DND-41 (cell line): Measurements from ENCODE around the gene KIF20B.

Experiments used
- ATAC-seq: fragments of 200-7000 bp; cut with Tn5 transposase; 3 replicates; pipeline ENCODE4 v1.9.1; 2021; ENCODE audit warnings: low read depth; ENCODE audit not compliant: insufficient read depth
- DNase-seq: peaks from one replicate; pipeline ENCODE4 v3.0.0-alpha.2; 2020
- H2AFZ ChIP-seq: 2 replicates; pipeline ENCODE4 v1.6.0; 2012; ENCODE audit warnings: low read depth, low read length
- H3K27ac ChIP-seq: 2 replicates; pipeline ENCODE4 v1.5.1; 2012; ENCODE audit warnings: low read length, inconsistent platforms
- H3K27me3 ChIP-seq: fragments of 200-600 bp; sonication (generic); 2 replicates; pipeline ENCODE4 v1.6.0; 2012; ENCODE audit warnings: low read length, mild to moderate bottlenecking, inconsistent platforms; ENCODE audit not compliant: insufficient read depth, poor library complexity
- H3K36me3 ChIP-seq: 2 replicates; pipeline ENCODE4 v1.5.1; 2012; ENCODE audit warnings: low read length, inconsistent platforms; ENCODE audit not compliant: insufficient read depth
- H3K4me1 ChIP-seq: 2 replicates; pipeline ENCODE4 v1.5.1; 2012; ENCODE audit warnings: mild to moderate bottlenecking, low read length; ENCODE audit not compliant: insufficient read depth
- H3K4me2 ChIP-seq: 2 replicates; pipeline ENCODE4 v1.6.0; 2012; ENCODE audit warnings: mild to moderate bottlenecking, moderate library complexity, low read length, inconsistent platforms; ENCODE audit not compliant: insufficient read depth
- H3K4me3 ChIP-seq, 2 experiments: fragments of 200-600 bp in 1 of 2; shearing (Covaris generic) in 1 of 2; 2 replicates each; pipeline ENCODE4 v1.5.1; 2012 to 2016; ENCODE audit warnings: inconsistent platforms in 2 of 2, low read length in 2 of 2, mild to moderate bottlenecking in 2 of 2, low read depth in 1 of 2, moderate library complexity in 1 of 2
- H3K79me2 ChIP-seq: 2 replicates; pipeline ENCODE4 v1.6.0; 2012; ENCODE audit warnings: low read length, inconsistent platforms; ENCODE audit not compliant: insufficient read depth
- H3K9ac ChIP-seq: 2 replicates; pipeline ENCODE4 v1.6.0; 2012; ENCODE audit warnings: low read depth, mild to moderate bottlenecking, inconsistent platforms, low read length, moderate library complexity
- H3K9me3 ChIP-seq: 2 replicates; pipeline ENCODE4 v1.5.1; 2012; ENCODE audit warnings: low read length, moderate library complexity, mild to moderate bottlenecking, inconsistent platforms; ENCODE audit not compliant: insufficient read depth, severe bottlenecking
- H4K20me1 ChIP-seq: 2 replicates; pipeline ENCODE4 v1.6.0; 2012; ENCODE audit warnings: low read length; ENCODE audit not compliant: insufficient read depth
- EZH2 ChIP-seq: IDR thresholded peaks from 3 replicates; pipeline ENCODE4 v1.6.1; 2012; ENCODE audit warnings: borderline replicate concordance, low read depth, mild to moderate bottlenecking, moderate library complexity, low read length, inconsistent platforms; ENCODE audit not compliant: severe bottlenecking
- TF ChIP-seq, protein P1 (sequence below): IDR thresholded peaks from 2 replicates; pipeline ENCODE4 v1.5.1; 2012; ENCODE audit warnings: borderline replicate concordance, low read length, moderate library complexity, mild to moderate bottlenecking; ENCODE audit not compliant: poor library complexity, severe bottlenecking; ENCODE audit errors: extremely low read depth

KIF20B gene

DNA sequence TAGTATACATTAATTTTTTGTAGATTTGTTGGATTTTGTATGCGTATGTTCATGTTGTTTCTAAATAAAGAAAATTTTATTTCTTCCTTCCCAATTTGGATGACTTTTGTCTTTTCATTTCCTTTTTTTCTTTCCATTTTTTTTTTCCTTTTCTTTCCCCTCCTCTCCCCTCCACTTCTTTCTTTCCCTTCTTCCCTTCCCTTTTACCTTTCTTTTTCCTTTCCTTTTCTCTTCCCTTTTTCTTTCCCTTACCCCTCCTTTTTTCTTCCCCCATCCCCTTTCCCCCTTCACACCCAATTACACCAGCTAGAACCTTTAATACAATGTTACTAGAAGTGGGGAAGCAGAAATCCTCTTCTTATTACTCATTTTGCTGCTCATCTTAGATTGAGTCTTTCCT, 6.0 kb downstream of the KIF20B start:
- Histone ChIP-seq H2AFZ (no peak overlapping the region), H3K4me2 (peak overlapping the region; percentile 43; the same call in 1 of the 2 replicates), H4K20me1 (peaks cover 8% of the 10 kb centered on the region; the same call in 1 of the 2 replicates), H3K27me3 (no peaks in the 10 kb centered on the region), H3K9me3 (no peaks in the 10 kb centered on the region), H3K4me1 (peaks cover 36% of the 10 kb centered on the region), H3K27ac (no peak overlapping the region), H3K36me3 (peaks cover 27% of the 10 kb centered on the region), H3K9ac (no peak overlapping the region), H3K4me3 (no peak overlapping the region), H3K79me2 (peaks cover 96% of the 10 kb centered on the region)
- DNase-seq (no peak), ATAC-seq (no peak)
- TF ChIP-seq, protein P1, sequence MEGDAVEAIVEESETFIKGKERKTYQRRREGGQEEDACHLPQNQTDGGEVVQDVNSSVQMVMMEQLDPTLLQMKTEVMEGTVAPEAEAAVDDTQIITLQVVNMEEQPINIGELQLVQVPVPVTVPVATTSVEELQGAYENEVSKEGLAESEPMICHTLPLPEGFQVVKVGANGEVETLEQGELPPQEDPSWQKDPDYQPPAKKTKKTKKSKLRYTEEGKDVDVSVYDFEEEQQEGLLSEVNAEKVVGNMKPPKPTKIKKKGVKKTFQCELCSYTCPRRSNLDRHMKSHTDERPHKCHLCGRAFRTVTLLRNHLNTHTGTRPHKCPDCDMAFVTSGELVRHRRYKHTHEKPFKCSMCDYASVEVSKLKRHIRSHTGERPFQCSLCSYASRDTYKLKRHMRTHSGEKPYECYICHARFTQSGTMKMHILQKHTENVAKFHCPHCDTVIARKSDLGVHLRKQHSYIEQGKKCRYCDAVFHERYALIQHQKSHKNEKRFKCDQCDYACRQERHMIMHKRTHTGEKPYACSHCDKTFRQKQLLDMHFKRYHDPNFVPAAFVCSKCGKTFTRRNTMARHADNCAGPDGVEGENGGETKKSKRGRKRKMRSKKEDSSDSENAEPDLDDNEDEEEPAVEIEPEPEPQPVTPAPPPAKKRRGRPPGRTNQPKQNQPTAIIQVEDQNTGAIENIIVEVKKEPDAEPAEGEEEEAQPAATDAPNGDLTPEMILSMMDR: no peak
- no peak for TF ChIP-seq EZH2

DNA sequence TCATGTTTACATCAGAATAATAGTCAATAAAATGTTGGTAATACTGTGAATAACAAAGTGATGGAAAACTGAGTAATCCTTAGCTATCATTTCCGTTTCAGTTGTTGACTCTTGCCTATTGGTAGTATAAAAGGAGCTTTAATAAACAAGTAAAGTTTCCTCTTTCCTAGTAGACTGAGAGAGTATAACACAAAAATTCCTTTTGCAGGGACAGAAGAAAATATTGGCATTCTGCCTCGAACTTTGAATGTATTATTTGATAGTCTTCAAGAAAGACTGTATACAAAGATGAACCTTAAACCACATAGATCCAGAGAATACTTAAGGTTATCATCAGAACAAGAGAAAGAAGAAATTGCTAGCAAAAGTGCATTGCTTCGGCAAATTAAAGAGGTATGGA, 9.4 kb downstream of the KIF20B start:
- H3K4me3 ChIP-seq: no peak overlapping the region
- no peak overlapping the region for H3K4me2 ChIP-seq
- H3K27me3 ChIP-seq: no peaks in the 10 kb centered on the region
- no peaks in the 10 kb centered on the region for H3K9me3 ChIP-seq
- peaks cover 44% of the 10 kb centered on the region for H3K36me3 ChIP-seq
- ATAC-seq (no peak), DNase-seq (no peak)
- no peak overlapping the region for H3K27ac ChIP-seq
- no peak overlapping the region for H3K9ac ChIP-seq
- no peak overlapping the region for H2AFZ ChIP-seq
- H4K20me1 ChIP-seq: peaks cover 4% of the 10 kb centered on the region; the same call in 1 of the 2 replicates
- peaks cover 3% of the 10 kb centered on the region; the same call in 1 of the 2 replicates for H3K4me1 ChIP-seq
- TF ChIP-seq, protein P1: no peak
- TF ChIP-seq EZH2: no peak
- H3K79me2 ChIP-seq: peaks cover 65% of the 10 kb centered on the region

DNA sequence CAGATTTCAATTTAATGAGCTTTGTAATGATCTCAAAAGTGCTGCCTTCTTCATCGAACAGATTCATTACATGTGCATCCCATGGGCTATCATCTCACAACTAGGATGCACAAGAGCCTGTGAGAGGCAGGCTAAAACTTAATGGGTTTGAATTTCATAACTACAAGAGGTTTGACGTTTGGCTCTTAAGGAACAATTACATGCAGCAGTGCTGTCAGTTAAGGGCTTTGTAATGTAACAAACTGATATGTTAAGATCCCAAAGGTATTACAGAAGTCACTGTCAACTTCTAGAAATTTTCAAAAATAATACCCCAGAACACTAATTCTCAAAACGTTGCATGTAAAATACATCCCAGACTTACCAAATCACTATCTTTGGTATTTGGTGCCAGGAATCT, 33.2 kb downstream of the KIF20B start:
- DNase-seq (no peak), ATAC-seq (no peak)
- Histone ChIP-seq H4K20me1 (no peaks in the 10 kb centered on the region), H3K4me1 (no peaks in the 10 kb centered on the region), H3K4me2 (no peak overlapping the region), H3K9ac (no peak overlapping the region), H3K4me3 (no peak overlapping the region), H3K27ac (no peak overlapping the region), H3K36me3 (peaks cover 79% of the 10 kb centered on the region), H2AFZ (no peak overlapping the region), H3K27me3 (no peaks in the 10 kb centered on the region), H3K79me2 (no peaks in the 10 kb centered on the region), H3K9me3 (no peaks in the 10 kb centered on the region)
- no peak for TF ChIP-seq EZH2
- TF ChIP-seq, protein P1: no peak
